Measurements from ENCODE around the gene MCTP2. TPM values are rescaled to one million over a fixed set of nuclear protein-coding genes. Genes with fewer than 3 reads are reported as not detected.

The MCTP2 gene
- total and polyA plus RNA-seq, 2 of the 8 experiments (the other 6 are each of a cell fraction or from before 2014, with no cell fraction given), result 3.4 to 4.5 TPM

GRCh38 chr15:94199725-94200124, 31.6 kb upstream of the MCTP2 start:
- no peak for FAIRE-seq
- H3K27me3 ChIP-seq (replicated peaks in 1 of 4; ENCODE audit: control insufficient read depth in 3 of 4, extremely low read depth in 1 of 4, insufficient read depth in 3 of 4, low read length in 3 of 4), result no peaks in the 10 kb centered on the region
- H2AFZ ChIP-seq (ENCODE audit: low read length), result 0 out of 2 replicates have a peak overlapping the region, but pooled peaks have one; percentile 36
- TF ChIP-seq PHF8 (conservative IDR thresholded peaks at IDR 0.05; ENCODE audit: low read depth, low read length) (no peak), TBP (IDR thresholded peaks at IDR 0.05; ENCODE audit: low read depth, low read length) (no peak), NRF1 (IDR thresholded peaks at IDR 0.05; ENCODE audit: low read depth, low read length) (no peak)

More at GRCh38 chr15:94199725-94200124, 31.6 kb upstream of the MCTP2 start:
- DNase-seq (ENCODE audit: low read depth in 1 of 2, low spot score in 2 of 2), result no peak
- H3K18ac ChIP-seq (ENCODE audit: extremely low read depth, low read length), result no peak overlapping the region
- no peaks in the 10 kb centered on the region for H3K79me1 ChIP-seq (ENCODE audit: low read depth, low read length)
- no peak overlapping the region for H2BK20ac ChIP-seq (ENCODE audit: low read length)
- no peaks in the 10 kb centered on the region for H3K9me3 ChIP-seq (ENCODE audit: insufficient read depth in 2 of 2, low read depth in 1 of 2, low read length in 1 of 2)
- H4K20me1 ChIP-seq (replicated peaks in 1 of 2; ENCODE audit: control insufficient read depth in 1 of 2, insufficient read depth in 2 of 2, low read length in 2 of 2), result no peaks in the 10 kb centered on the region
- no peak overlapping the region for H2BK12ac ChIP-seq (ENCODE audit: low read depth, low read length)
- no peak overlapping the region for H3K56ac ChIP-seq (replicated peaks; ENCODE audit: insufficient read length, low read depth, low read length)
- H2BK5ac ChIP-seq (ENCODE audit: low read depth, low read length), result no peak overlapping the region
- WGBS, 2 experiments (ENCODE audit: extremely low coverage in 1 of 2, insufficient coverage in 1 of 2, insufficient read length in 1 of 2, insufficient replicate concordance in 2 of 2, low coverage in 1 of 2, low lambda C conversion rate in 2 of 2, missing lambda C conversion rate in 1 of 2), result 94% methylated on average over 3 of the region's 3 CpGs; no CpG with 5 or more reads in 1 of the 2 experiments
- no peak overlapping the region for H4K5ac ChIP-seq (ENCODE audit: insufficient read length, low read depth, low read length)
- H3K36me3 ChIP-seq (ENCODE audit: control insufficient read depth in 2 of 4, insufficient read depth in 4 of 4, low read length in 3 of 4), result no peaks in the 10 kb centered on the region
- H3K9ac ChIP-seq (replicated peaks in 1 of 4; ENCODE audit: extremely low read depth in 1 of 4, low read depth in 3 of 4, low read length in 3 of 4), result no peak overlapping the region
- H3K23ac ChIP-seq (ENCODE audit: insufficient read length), result no peak overlapping the region
- ChIA-PET POLR2A (ENCODE audit: partially characterized antibody) (no interaction called here), CTCF (ENCODE audit: partially characterized antibody) (no interaction called here)
- no peak overlapping the region for H4K8ac ChIP-seq (ENCODE audit: extremely low read depth, insufficient read depth, low read length)
- H3K4me3 ChIP-seq (ENCODE audit: extremely low read depth in 1 of 4, insufficient read depth in 2 of 4, low read depth in 3 of 4, low read length in 4 of 4), result no peak overlapping the region
- H3K4me2 ChIP-seq (ENCODE audit: insufficient read depth in 1 of 2, low read depth in 2 of 2, low read length in 2 of 2), result no peak overlapping the region
- H3K4ac ChIP-seq (replicated peaks; ENCODE audit: insufficient read length, low read depth, low read length), result no peak overlapping the region
- no peak overlapping the region for H2BK120ac ChIP-seq (replicated peaks; ENCODE audit: low read depth, low read length)
- H3K4me1 ChIP-seq (replicated peaks in 1 of 4; ENCODE audit: control insufficient read depth in 3 of 4, insufficient read depth in 4 of 4, low read length in 3 of 4), result no peaks in the 10 kb centered on the region
- no peaks in the 10 kb centered on the region for H3K23me2 ChIP-seq (ENCODE audit: low read depth, low read length)
- H4K91ac ChIP-seq (replicated peaks; ENCODE audit: insufficient read length, low read length), result no peak overlapping the region
- H3K27ac ChIP-seq (ENCODE audit: low read depth, low read length), result no peak overlapping the region
- H2BK15ac ChIP-seq (ENCODE audit: low read length), result no peak overlapping the region
- H3K79me2 ChIP-seq (ENCODE audit: control insufficient read depth in 1 of 2, insufficient read depth in 2 of 2, low read length in 2 of 2), result no peaks in the 10 kb centered on the region
- no peak overlapping the region for H2AK5ac ChIP-seq (ENCODE audit: low read depth, low read length)
- H3K14ac ChIP-seq (ENCODE audit: insufficient read length), result no peak overlapping the region
